Prostate gland (tissue), 2 donors: ENCODE results near the gene ASB6.

Experiments used
- CTCF ChIP-seq, 4 experiments: fragments of 200-600 bp in 2 of 4; fragments of 450-650 bp in 2 of 4; sonication (generic) in 2 of 4; IDR thresholded peaks; 1 replicate in 3 of 4; 2 replicates in 1 of 4; pipeline ENCODE4 v1.5.1; 2016 to 2019; ENCODE audit warnings: antibody characterized with exemption in 4 of 4, mild to moderate bottlenecking in 2 of 4, moderate library complexity in 2 of 4
- POLR2A ChIP-seq: fragments of 450-650 bp; IDR thresholded peaks from one replicate; pipeline ENCODE4 v1.6.1; 2016; ENCODE audit warnings: antibody characterized with exemption, mild to moderate bottlenecking
- POLR2AphosphoS5 ChIP-seq: sonication (generic); formaldehyde crosslinking; IDR thresholded peaks from one replicate; pipeline ENCODE4 v1.6.1; 2017; ENCODE audit warnings: antibody characterized with exemption

DNA sequence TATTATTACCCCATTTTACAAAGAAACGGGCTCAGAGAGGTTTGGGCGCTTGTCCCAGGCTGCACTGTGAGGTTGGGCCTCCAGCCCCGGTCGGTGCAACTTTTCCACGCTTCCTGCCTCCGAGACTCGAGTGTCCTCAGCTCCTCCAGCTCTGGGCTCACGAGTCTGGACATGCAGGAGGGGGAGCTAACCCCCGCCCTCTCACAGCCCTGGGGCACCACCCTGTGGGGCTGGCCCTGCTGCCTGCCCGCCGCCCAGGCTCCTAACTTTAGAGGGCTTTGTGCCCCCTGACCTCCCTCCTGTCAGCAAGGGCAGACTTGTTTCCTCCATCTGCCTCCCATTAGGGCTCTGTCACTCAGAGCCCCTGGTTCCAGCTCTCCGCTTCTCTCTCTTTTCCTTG is 4.3 kb upstream of the ASB6 start:
- TF ChIP-seq CTCF (IDR thresholded peaks at IDR 0.05): no peak
- no peak for TF ChIP-seq POLR2AphosphoS5
- no peak for TF ChIP-seq POLR2A
